ENCODE data around the gene LBX1.

GRCh38 chr10:101230183-101230917 lies 1.1 kb upstream of the LBX1 start:
- no peak for TF ChIP-seq CTCF (IDR thresholded peaks at IDR 0.05)
- TF ChIP-seq POLR2A (IDR thresholded peaks at IDR 0.05): no peak
- TF ChIP-seq EP300 (IDR thresholded peaks at IDR 0.05): no peak
